Measurements from ENCODE around the gene INPP5E. TPM values are rescaled to one million over a fixed set of nuclear protein-coding genes. Genes with fewer than 3 reads are reported as not detected.
A peak's percentile ranks its signal among the peaks of the same experiment; 100 is the strongest.

INPP5E gene
- total RNA-seq, 1 donor from 2014 or later = 9.8 TPM

GRCh38 chr9:136437839-136438547 lies 1.7 kb downstream of the INPP5E start:
- DNase-seq (ENCODE audit: extremely low spot score in 2 of 2) = no peak
- H3K27me3 ChIP-seq = no peaks in the 10 kb centered on the region
- no peak for TF ChIP-seq POLR2AphosphoS5 (IDR thresholded peaks at IDR 0.05; ENCODE audit: insufficient read depth in 1 of 2, low read depth in 1 of 2)
- no peak for TF ChIP-seq CTCF (IDR thresholded peaks at IDR 0.05)
- TF ChIP-seq POLR2A (IDR thresholded peaks at IDR 0.05) = no peak
- intact Hi-C loops (cut with DNase I) = no loop called here
- peaks cover 32% of the 10 kb centered on the region for H3K4me1 ChIP-seq
- peaks cover 0 to 30% of the 10 kb centered on the region in 2 donors for H3K36me3 ChIP-seq
- peak overlapping the region; percentile 78 to 92 for H3K4me3 ChIP-seq
- H3K27ac ChIP-seq = peak overlapping the region; percentile 77
- no peaks in the 10 kb centered on the region for H3K9me3 ChIP-seq

GRCh38 chr9:136437430-136437829 lies 2.2 kb downstream of the INPP5E start:
- Histone ChIP-seq H3K27ac (no peak overlapping the region), H3K4me1 (peaks cover 32% of the 10 kb centered on the region), H3K36me3 (peaks cover 0 to 30% of the 10 kb centered on the region in 2 donors), H3K4me3 (peak overlapping the region; percentile 78 to 92), H3K9me3 (no peaks in the 10 kb centered on the region), H3K27me3 (no peaks in the 10 kb centered on the region)
- TF ChIP-seq POLR2A (IDR thresholded peaks at IDR 0.05) (no peak), CTCF (IDR thresholded peaks at IDR 0.05) (no peak), POLR2AphosphoS5 (IDR thresholded peaks at IDR 0.05; ENCODE audit: insufficient read depth in 1 of 2, low read depth in 1 of 2) (no peak)
- DNase-seq (ENCODE audit: extremely low spot score in 2 of 2) = no peak
- intact Hi-C loops (cut with DNase I) = no loop called here

- H3K4me1 ChIP-seq = peaks cover 32% of the 10 kb centered on the region
- no peak overlapping the region for H3K4me3 ChIP-seq
- H3K27ac ChIP-seq = no peak overlapping the region
- no peaks in the 10 kb centered on the region for H3K9me3 ChIP-seq
- TF ChIP-seq POLR2AphosphoS5 (IDR thresholded peaks at IDR 0.05; ENCODE audit: insufficient read depth in 1 of 2, low read depth in 1 of 2) (no peak), POLR2A (IDR thresholded peaks at IDR 0.05) (no peak), CTCF (IDR thresholded peaks at IDR 0.05) (no peak)
- DNase-seq (ENCODE audit: extremely low spot score in 2 of 2) = no peak
- H3K27me3 ChIP-seq = no peaks in the 10 kb centered on the region
- H3K36me3 ChIP-seq = peaks cover 0 to 26% of the 10 kb centered on the region in 2 donors
- intact Hi-C loops (cut with DNase I) = no loop called here
These were observed 3.5 kb downstream of the INPP5E start for GRCh38 chr9:136436055-136436634.

- intact Hi-C loops (cut with DNase I) = no loop called here
- peaks cover 0 to 31% of the 10 kb centered on the region in 2 donors for H3K36me3 ChIP-seq
These were observed 5.0 kb downstream of the INPP5E start for GRCh38 chr9:136434580-136435169.

More at GRCh38 chr9:136434580-136435169, 5.0 kb downstream of the INPP5E start:
- Histone ChIP-seq H3K4me3 (no peak overlapping the region), H3K27me3 (no peaks in the 10 kb centered on the region), H3K4me1 (peaks cover 32% of the 10 kb centered on the region), H3K9me3 (no peaks in the 10 kb centered on the region), H3K27ac (no peak overlapping the region)
- DNase-seq (ENCODE audit: extremely low spot score in 2 of 2) = no peak
- no peak for TF ChIP-seq POLR2A (IDR thresholded peaks at IDR 0.05)
- TF ChIP-seq POLR2AphosphoS5 (IDR thresholded peaks at IDR 0.05; ENCODE audit: insufficient read depth in 1 of 2, low read depth in 1 of 2) = no peak
- no peak for TF ChIP-seq CTCF (IDR thresholded peaks at IDR 0.05)

All from vagina (tissue), 2 donors.